NCI-H2107 treated with DMSO at 0.1 percent for 48 hours (cell line): ENCODE results near the gene SEPTIN12.
A peak's percentile ranks its signal among the peaks of the same experiment; 100 is the strongest.

Experiments used
- DNase-seq: peaks from one replicate; lab custom pipeline; 2025; ENCODE audit not compliant: unreplicated experiment; lab: John Stamatoyannopoulos, UW

SEPTIN12 gene

DNA sequence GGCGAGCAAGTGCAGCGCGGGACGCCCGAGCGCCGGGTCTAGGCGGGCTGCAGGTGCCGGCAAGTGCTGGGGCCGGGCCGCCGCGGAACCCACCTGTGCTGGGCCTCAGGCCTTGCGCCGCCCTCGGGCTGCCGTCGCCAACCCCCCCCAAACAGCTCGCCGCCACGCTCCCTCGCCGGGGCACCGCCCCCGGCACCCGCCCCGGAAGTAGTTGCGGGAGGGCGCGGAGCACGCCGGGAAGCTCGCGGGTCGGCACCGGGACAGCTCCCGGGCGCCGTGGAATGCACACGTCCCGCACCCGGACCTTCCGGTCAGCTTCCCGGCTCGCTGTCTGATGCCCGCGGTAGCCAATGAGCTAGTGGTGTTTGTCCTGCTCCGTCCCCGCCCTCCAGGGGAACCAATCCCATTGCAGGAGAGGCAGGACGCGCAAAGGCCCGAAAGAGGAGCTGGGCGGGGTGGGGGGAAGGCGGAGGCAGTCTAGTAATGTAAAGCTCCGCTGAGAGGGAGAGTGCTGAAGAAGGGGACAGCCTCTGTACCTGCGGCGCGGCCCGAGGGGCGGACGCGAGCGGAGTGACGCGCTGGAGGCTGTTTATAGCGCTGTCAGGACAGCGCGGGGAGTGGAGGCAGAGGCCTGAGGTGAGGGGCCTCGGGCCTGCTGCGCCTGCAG, 53.9 kb downstream of the SEPTIN12 start, which contains the start of the genes ANKS3 and DNAAF8:
TSS of gene ANKS3 (minus strand) at position 209 of the 667 bp plus-strand sequence. CDS start 4,122 bp downstream, outside the sequence.
TSS of gene DNAAF8 (plus strand) at position 475 of the 667 bp plus-strand sequence. CDS start 1,978 bp downstream, outside the sequence.
- peak; percentile 76 for DNase-seq

- no peak for DNase-seq
Measured at GRCh38 chr16:4733747-4734062, 54.4 kb downstream of the SEPTIN12 start.

- DNase-seq, result no peak
Measured at GRCh38 chr16:4733211-4733742, 54.9 kb downstream of the SEPTIN12 start.

DNA sequence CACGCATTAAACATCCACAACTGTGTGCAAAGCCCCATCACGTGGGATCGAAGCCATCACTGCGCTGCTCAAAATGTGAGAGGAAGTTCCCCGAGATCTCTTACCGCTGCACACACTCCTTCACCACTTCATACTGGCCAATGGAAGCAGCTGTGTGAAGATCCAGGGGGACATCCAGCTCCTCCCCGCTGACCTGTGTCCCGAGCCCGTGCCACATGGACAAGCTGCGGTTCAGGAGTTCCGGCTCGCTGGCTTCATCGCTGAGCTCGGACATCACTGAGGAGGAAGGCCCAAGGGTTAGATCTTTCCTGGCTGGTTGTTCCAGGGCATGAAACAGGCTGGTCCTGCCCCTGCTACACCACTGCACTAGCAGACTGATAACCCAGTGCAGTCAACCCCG, 58.3 kb downstream of the SEPTIN12 start:
- DNase-seq, result no peak

DNA sequence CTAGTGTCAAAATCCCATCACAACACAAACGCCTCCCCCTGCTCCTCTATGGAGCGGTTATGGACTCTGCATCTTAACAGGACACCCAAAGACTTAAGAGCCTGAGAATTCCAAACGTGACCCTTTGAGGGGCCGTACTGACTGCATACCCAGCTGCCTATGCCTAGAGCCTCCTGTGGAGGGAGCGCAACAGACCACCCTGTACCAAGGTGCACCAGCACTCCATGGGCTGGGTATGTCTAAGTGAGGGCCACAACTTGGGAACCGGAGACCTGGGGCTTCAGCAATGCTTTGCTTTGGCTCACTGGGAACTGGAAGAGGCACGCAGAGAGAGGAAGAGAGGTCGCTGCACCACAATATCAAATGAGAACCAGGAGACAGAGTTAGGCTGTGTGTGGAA, 59.5 kb downstream of the SEPTIN12 start:
- DNase-seq, result no peak
